Endothelial cell of umbilical vein (primary cell): ENCODE data around the gene AADAT. TPM values are rescaled to one million over a fixed set of nuclear protein-coding genes. Genes with fewer than 3 reads are reported as not detected.

Experiments used
- BruUV-seq: library from RNA; stranded (reverse); fragments of 400-500 nt; replicated peaks from 2 replicates; lab custom pipeline; 2021; lab: Mats Ljungman, UMichigan
- CTCF ChIA-PET: fragments of 300-600, 350-600 bp; sonication (Branson Sonifier 250); formaldehyde crosslinking; loops from one replicate; lab custom pipeline; 2021; ENCODE audit warnings: antibody characterized with exemption, inconsistent platforms; lab: Charles Lee
- POLR2A ChIA-PET: fragments of 300-600, 350-600 bp; sonication (Branson Sonifier 250); formaldehyde crosslinking; loops from one replicate; lab custom pipeline; 2021; ENCODE audit warnings: antibody characterized with exemption, inconsistent platforms; lab: Charles Lee
- DNase-seq: peaks from one replicate; pipeline ENCODE4 v3.0.0-alpha.2; 2011; ENCODE audit warnings: low read depth, low spot score
- FAIRE-seq: peaks from 2 replicates; lab custom pipeline; 2011; peaks lifted over from hg19 to GRCh38; lab: Jason Lieb, UNC
- H2AFZ ChIP-seq: 2 replicates; pipeline ENCODE4 v1.6.0; 2012; ENCODE audit warnings: low read depth, low read length, control low read depth, inconsistent platforms
- H3K27ac ChIP-seq: 2 replicates; pipeline ENCODE4 v1.5.1; 2011; ENCODE audit warnings: low read depth, mild to moderate bottlenecking, control low read depth, low read length, moderate library complexity; ENCODE audit not compliant: insufficient read depth
- H3K27me3 ChIP-seq, 2 experiments: 2 replicates each; pipeline versions ENCODE4 v1.6.0 to v1.6.1; 2011; ENCODE audit warnings: low read length in 2 of 2, mixed read lengths in 1 of 2; ENCODE audit not compliant: control insufficient read depth in 2 of 2, insufficient read depth in 2 of 2
- H3K36me3 ChIP-seq, 2 experiments: 2 replicates in 1 of 2; 3 replicates in 1 of 2; pipeline ENCODE4 v1.5.1; 2011; ENCODE audit warnings: low read length in 2 of 2, mild to moderate bottlenecking in 1 of 2, moderate library complexity in 1 of 2; ENCODE audit not compliant: control insufficient read depth in 2 of 2, insufficient read depth in 2 of 2; ENCODE audit errors: extremely low read depth in 1 of 2
- H3K4me1 ChIP-seq: 3 replicates; pipeline ENCODE4 v1.5.1; 2011; ENCODE audit warnings: mild to moderate bottlenecking, low read length; ENCODE audit not compliant: control insufficient read depth, insufficient read depth; ENCODE audit errors: extremely low read depth
- H3K4me2 ChIP-seq: 2 replicates; pipeline ENCODE4 v1.6.1; 2011; ENCODE audit warnings: low read length, control low read depth, mixed read lengths; ENCODE audit not compliant: insufficient read depth
- H3K4me3 ChIP-seq, 3 experiments: fragments of 200-600 bp in 1 of 3; sonication (generic), shearing (Covaris generic) in 1 of 3; replicated peaks in 1 of 3; 2 replicates each; pipeline ENCODE4 v1.5.1; 2011 to 2016; ENCODE audit warnings: control low read depth in 3 of 3, low read length in 3 of 3, mild to moderate bottlenecking in 2 of 3, inconsistent platforms in 1 of 3, low read depth in 1 of 3, moderate library complexity in 1 of 3; ENCODE audit not compliant: insufficient read depth in 1 of 3
- H3K79me2 ChIP-seq: 2 replicates; pipeline ENCODE4 v1.6.0; 2012; ENCODE audit warnings: low read length, inconsistent platforms; ENCODE audit not compliant: control insufficient read depth, insufficient read depth
- H3K9ac ChIP-seq: replicated peaks from 2 replicates; pipeline ENCODE3; 2011; ENCODE audit warnings: low read length, control low read depth; ENCODE audit not compliant: insufficient read depth; ENCODE audit errors: extremely low read depth
- H3K9me1 ChIP-seq: replicated peaks from 3 replicates; pipeline ENCODE4 v1.6.0; 2011; ENCODE audit warnings: mild to moderate bottlenecking, low read length; ENCODE audit not compliant: control insufficient read depth, insufficient read depth; ENCODE audit errors: extremely low read depth
- H3K9me3 ChIP-seq: replicated peaks from 2 replicates; pipeline ENCODE4 v1.5.1; 2012; ENCODE audit warnings: low read length, inconsistent platforms; ENCODE audit not compliant: control insufficient read depth, insufficient read depth
- H4K20me1 ChIP-seq: replicated peaks from 2 replicates; pipeline ENCODE3; 2011; ENCODE audit warnings: mild to moderate bottlenecking, low read length; ENCODE audit not compliant: control insufficient read depth, insufficient read depth; ENCODE audit errors: extremely low read depth
- EZH2 ChIP-seq: IDR thresholded peaks from 2 replicates; pipeline ENCODE4 v1.6.1; 2012; ENCODE audit warnings: borderline replicate concordance, low read depth, mild to moderate bottlenecking, moderate library complexity, low read length, inconsistent platforms; ENCODE audit not compliant: severe bottlenecking
- FOS ChIP-seq: IDR thresholded peaks from 2 replicates; pipeline ENCODE4 v1.6.1; 2011; ENCODE audit warnings: mild to moderate bottlenecking, low read length, moderate library complexity, borderline replicate concordance; ENCODE audit not compliant: insufficient read depth
- GATA2 ChIP-seq: IDR thresholded peaks from 2 replicates; pipeline ENCODE4 v1.7.0; 2011; ENCODE audit warnings: low read depth, mild to moderate bottlenecking, moderate library complexity, mixed read lengths, low read length; ENCODE audit not compliant: insufficient read length, insufficient read depth
- JUN ChIP-seq: IDR thresholded peaks from 2 replicates; pipeline ENCODE4 v1.6.1; 2011; ENCODE audit warnings: borderline replicate concordance, low read depth; ENCODE audit not compliant: insufficient read length, insufficient read depth
- MYC ChIP-seq: IDR thresholded peaks from one replicate; pipeline ENCODE4 v1.6.1; 2011; ENCODE audit warnings: mild to moderate bottlenecking, low read depth, low read length
- POLR2A ChIP-seq: IDR thresholded peaks from 2 replicates; pipeline ENCODE4 v1.6.1; 2012; ENCODE audit warnings: low read depth, mild to moderate bottlenecking, control low read depth, low read length
- POLR2AphosphoS5 ChIP-seq: IDR thresholded peaks from 2 replicates; pipeline ENCODE4 v1.6.1; 2012; ENCODE audit warnings: low read depth, mild to moderate bottlenecking, control low read depth, low read length, moderate library complexity; ENCODE audit not compliant: insufficient read depth
- dilution Hi-C: fragments of 300-500 bp; cut with MboI; formaldehyde crosslinking; loops from one replicate; pipeline ENCODE4 v1.15.0; 2019; ENCODE audit warnings: low sequenced_read_pairs; ENCODE audit not compliant: extremely low pct_ligation_motif_present
- intact Hi-C: fragments of 100-400 bp; cut with micrococcal nuclease; formaldehyde crosslinking; loops from one replicate; pipeline ENCODE4 v1.10.0; 2022
- polyA plus RNA-seq, 4 experiments: library from polyadenylated mRNA; depleted of rRNA in 3 of 4; stranded (reverse) in 3 of 4; unstranded in 1 of 4; fragments of >200 nt; gene quantifications; 2 replicates each; pipeline versions ENCODE4 v1.2.1 to v1.2.3, GENCODE V29; 2011 to 2012; ENCODE audit warnings: missing spikeins in 1 of 4
- total RNA-seq: library from RNA; stranded (reverse); gene quantifications from 2 replicates; pipeline ENCODE4 v1.2.3, GENCODE V29; 2021
- TF ChIP-seq, protein P1 (sequence below): IDR thresholded peaks from 2 replicates; pipeline ENCODE4 v1.6.1; 2011; ENCODE audit not compliant: insufficient read depth, insufficient read length
- TF ChIP-seq, protein P2 (sequence below), 2 donors: IDR thresholded peaks; 1 replicate in 1 of 2; 2 replicates in 1 of 2; pipeline ENCODE4 v1.5.1; 2011; ENCODE audit warnings: low read length in 2 of 2, mild to moderate bottlenecking in 2 of 2, moderate library complexity in 2 of 2, control low read depth in 1 of 2, inconsistent platforms in 1 of 2, low read depth in 1 of 2; ENCODE audit not compliant: insufficient read depth in 1 of 2; ENCODE audit errors: extremely low read depth in 1 of 2

Gene AADAT
- total and polyA plus RNA-seq, 2 donors (not counting 3 experiments of a cell fraction or from before 2014, with no cell fraction given), result 1.8 to 2.5 TPM

DNA sequence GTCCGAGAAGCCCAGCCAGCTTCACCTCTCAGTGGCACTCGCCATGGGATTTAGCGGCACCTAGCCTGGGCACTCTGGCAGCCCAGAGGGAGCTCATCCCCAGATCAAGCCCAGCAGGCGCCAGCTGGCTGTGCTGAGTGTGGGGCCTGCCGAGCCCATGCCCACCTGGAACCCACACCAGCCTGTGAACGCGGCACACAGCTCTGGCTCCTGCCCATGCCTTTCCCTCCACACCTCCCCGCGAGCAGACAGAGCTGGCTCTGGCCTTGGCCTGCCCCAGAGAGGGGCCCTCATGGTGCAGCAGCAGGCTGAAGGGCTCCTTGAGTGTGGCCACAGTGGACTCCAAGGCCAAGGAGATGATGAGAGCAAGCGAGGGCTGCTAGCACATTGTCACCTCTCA is 38.0 kb upstream of the AADAT start:
- CTCF ChIA-PET, result interaction anchor here (1.1 to 1.2 kb wide), 2 partner anchors 10 to 12 kb away, joined by 3 read pairs; no protein-coding TSS in a partner anchor
- Histone ChIP-seq H3K4me1 (no peaks in the 10 kb centered on the region), H4K20me1 (no peaks in the 10 kb centered on the region), H3K36me3 (no peaks in the 10 kb centered on the region), H3K4me3 (no peak overlapping the region), H3K4me2 (no peak overlapping the region), H2AFZ (no peak overlapping the region), H3K27ac (no peak overlapping the region), H3K9ac (no peak overlapping the region), H3K9me1 (no peaks in the 10 kb centered on the region), H3K27me3 (no peaks in the 10 kb centered on the region), H3K9me3 (no peaks in the 10 kb centered on the region), H3K79me2 (no peaks in the 10 kb centered on the region)
- intact Hi-C loops, result no loop called here
- FAIRE-seq (no peak), DNase-seq (no peak)
- no peak for TF ChIP-seq JUN
- no peak for TF ChIP-seq POLR2AphosphoS5
- TF ChIP-seq, protein P1, sequence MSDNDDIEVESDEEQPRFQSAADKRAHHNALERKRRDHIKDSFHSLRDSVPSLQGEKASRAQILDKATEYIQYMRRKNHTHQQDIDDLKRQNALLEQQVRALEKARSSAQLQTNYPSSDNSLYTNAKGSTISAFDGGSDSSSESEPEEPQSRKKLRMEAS, result no peak
- BruUV-seq, result no TSS peak
- dilution Hi-C loops, result no loop called here
- POLR2A ChIA-PET, result no interaction called here

DNA sequence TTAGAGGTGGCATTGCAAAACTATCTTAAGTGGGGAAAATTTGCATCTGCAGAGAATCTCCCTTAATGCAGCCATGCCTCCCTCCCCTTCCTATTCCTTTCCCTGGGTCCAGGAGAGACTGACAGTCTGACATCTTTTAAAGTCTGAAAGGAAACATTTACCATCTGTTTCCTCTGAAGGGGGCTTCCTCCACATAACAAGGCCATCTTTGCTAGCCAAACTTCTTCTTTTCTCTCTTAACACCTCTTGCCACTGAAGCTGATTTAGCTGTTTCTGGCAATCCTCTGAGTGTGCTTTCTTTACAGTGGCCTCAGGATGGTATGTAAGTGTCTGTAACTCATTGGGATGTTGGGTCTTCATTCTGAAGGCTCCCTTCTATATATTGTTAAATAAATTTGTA is 34.6 kb upstream of the AADAT start:
- H3K4me2 ChIP-seq, result no peak overlapping the region
- no peaks in the 10 kb centered on the region for H3K9me3 ChIP-seq
- FAIRE-seq (no peak), DNase-seq (no peak)
- H4K20me1 ChIP-seq, result no peaks in the 10 kb centered on the region
- H2AFZ ChIP-seq, result no peak overlapping the region
- dilution Hi-C loops (no loop called here), intact Hi-C loops (no loop called here)
- H3K27ac ChIP-seq, result no peak overlapping the region
- TF ChIP-seq FOS, result no peak
- TF ChIP-seq MYC, result no peak
- TF ChIP-seq GATA2, result no peak
- TF ChIP-seq, protein P2, sequence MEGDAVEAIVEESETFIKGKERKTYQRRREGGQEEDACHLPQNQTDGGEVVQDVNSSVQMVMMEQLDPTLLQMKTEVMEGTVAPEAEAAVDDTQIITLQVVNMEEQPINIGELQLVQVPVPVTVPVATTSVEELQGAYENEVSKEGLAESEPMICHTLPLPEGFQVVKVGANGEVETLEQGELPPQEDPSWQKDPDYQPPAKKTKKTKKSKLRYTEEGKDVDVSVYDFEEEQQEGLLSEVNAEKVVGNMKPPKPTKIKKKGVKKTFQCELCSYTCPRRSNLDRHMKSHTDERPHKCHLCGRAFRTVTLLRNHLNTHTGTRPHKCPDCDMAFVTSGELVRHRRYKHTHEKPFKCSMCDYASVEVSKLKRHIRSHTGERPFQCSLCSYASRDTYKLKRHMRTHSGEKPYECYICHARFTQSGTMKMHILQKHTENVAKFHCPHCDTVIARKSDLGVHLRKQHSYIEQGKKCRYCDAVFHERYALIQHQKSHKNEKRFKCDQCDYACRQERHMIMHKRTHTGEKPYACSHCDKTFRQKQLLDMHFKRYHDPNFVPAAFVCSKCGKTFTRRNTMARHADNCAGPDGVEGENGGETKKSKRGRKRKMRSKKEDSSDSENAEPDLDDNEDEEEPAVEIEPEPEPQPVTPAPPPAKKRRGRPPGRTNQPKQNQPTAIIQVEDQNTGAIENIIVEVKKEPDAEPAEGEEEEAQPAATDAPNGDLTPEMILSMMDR (IDR thresholded peaks at IDR 0.05; ENCODE audit: extremely low read depth in 1 of 2, insufficient read depth in 1 of 2, low read depth in 1 of 2, low read length in 2 of 2), result no peak
- TF ChIP-seq EZH2, result no peak
- no peak for TF ChIP-seq POLR2AphosphoS5
- TF ChIP-seq, protein P1, result no peak
- TF ChIP-seq JUN, result no peak
- no peak for TF ChIP-seq POLR2A
- H3K4me3 ChIP-seq, result no peak overlapping the region
- no TSS peak for BruUV-seq
- no peaks in the 10 kb centered on the region for H3K79me2 ChIP-seq
- no peaks in the 10 kb centered on the region for H3K4me1 ChIP-seq
- no peaks in the 10 kb centered on the region for H3K9me1 ChIP-seq
- H3K9ac ChIP-seq, result no peak overlapping the region
- CTCF ChIA-PET, result no interaction called here
- no peaks in the 10 kb centered on the region for H3K27me3 ChIP-seq
- H3K36me3 ChIP-seq, result no peaks in the 10 kb centered on the region
- POLR2A ChIA-PET, result no interaction called here
